Measurements from ENCODE around the gene RSPO4.

- TF ChIP-seq POLR2A (IDR thresholded peaks at IDR 0.05; ENCODE audit: low read depth, low read length) (no peak), EZH2 (IDR thresholded peaks at IDR 0.05; ENCODE audit: borderline replicate concordance, low read depth, low read length, severe bottlenecking) (no peak), POLR2AphosphoS5 (IDR thresholded peaks at IDR 0.05; ENCODE audit: insufficient read depth, low read depth, low read length) (no peak), MYC (IDR thresholded peaks at IDR 0.05; ENCODE audit: low read depth, low read length) (no peak)
- TF ChIP-seq, protein P1, sequence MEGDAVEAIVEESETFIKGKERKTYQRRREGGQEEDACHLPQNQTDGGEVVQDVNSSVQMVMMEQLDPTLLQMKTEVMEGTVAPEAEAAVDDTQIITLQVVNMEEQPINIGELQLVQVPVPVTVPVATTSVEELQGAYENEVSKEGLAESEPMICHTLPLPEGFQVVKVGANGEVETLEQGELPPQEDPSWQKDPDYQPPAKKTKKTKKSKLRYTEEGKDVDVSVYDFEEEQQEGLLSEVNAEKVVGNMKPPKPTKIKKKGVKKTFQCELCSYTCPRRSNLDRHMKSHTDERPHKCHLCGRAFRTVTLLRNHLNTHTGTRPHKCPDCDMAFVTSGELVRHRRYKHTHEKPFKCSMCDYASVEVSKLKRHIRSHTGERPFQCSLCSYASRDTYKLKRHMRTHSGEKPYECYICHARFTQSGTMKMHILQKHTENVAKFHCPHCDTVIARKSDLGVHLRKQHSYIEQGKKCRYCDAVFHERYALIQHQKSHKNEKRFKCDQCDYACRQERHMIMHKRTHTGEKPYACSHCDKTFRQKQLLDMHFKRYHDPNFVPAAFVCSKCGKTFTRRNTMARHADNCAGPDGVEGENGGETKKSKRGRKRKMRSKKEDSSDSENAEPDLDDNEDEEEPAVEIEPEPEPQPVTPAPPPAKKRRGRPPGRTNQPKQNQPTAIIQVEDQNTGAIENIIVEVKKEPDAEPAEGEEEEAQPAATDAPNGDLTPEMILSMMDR (IDR thresholded peaks at IDR 0.05; ENCODE audit: extremely low read depth in 1 of 2, insufficient read depth in 1 of 2, low read depth in 1 of 2, low read length in 2 of 2): no peak
Measured at GRCh38 chr20:913306-913849, 88.7 kb downstream of the RSPO4 start.
